G401.6 (cell line): ENCODE data around the gene CCDC183.
"Not testable (repeated sequence)": the region's sequence is repeated elsewhere in the genome, so short reads cannot be mapped to it uniquely, and the experiment has no call there.

Experiments used
- FAIRE-seq: peaks from 2 replicates; lab custom pipeline; 2012; peaks lifted over from hg19 to GRCh38; lab: Jason Lieb, UNC

Gene CCDC183

DNA sequence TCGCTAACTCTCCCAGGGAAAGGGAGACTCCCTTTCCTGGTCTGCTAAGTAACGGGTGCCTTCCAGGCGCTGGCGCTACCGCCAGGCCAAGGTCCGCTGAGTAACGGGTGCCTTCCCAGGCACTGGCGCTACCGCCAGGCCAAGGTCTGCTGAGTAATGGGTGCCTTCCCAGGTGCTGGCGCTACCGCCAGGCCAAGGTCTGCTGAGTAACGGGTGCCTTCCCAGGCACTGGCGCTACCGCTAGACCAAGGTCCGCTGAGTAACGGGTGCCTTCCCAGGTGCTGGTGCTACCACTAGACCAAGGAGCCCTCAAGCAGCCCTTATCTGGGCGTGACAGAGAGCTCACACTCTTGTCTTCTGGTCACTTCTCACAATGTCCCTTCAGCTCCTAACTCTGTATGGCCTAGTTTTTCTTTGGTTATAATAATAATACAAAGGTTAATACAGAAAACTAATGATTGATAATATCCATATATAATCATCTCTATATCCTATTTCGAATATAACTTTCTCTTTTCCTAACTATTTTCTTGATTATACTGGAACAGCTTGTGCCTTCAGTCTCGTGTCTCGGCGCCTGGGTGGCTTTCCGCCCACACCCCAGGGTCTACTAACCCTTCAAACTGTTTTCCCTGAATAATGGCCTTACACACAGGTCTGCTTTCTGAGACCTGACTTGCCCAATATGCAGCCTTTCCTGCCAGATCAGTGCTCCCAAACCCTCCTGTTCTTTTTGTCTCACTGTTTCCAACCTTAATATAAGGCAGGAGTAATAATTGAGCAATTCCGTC is 10.4 kb upstream of the CCDC183 start:
- not testable (repeated sequence) for FAIRE-seq

DNA sequence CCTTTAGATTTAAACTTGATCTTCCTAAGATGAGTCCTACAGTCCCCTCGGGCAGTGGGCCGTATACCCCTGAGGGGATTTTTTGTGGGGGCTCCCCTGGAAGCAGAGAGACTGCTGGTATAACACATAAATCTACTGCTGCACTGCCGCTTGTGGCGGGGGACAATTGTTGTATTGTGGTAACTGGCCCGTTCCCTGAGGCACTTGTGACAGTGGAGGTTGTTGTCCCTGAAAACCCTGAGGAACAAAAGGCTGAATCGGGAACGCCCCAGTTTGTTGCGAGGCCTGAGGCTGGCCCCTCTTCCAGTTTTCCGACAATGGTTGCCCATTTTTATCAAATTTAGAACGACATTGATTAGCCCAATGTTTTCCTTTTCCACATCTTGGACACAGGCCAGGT is 9.7 kb upstream of the CCDC183 start:
- no peak for FAIRE-seq

DNA sequence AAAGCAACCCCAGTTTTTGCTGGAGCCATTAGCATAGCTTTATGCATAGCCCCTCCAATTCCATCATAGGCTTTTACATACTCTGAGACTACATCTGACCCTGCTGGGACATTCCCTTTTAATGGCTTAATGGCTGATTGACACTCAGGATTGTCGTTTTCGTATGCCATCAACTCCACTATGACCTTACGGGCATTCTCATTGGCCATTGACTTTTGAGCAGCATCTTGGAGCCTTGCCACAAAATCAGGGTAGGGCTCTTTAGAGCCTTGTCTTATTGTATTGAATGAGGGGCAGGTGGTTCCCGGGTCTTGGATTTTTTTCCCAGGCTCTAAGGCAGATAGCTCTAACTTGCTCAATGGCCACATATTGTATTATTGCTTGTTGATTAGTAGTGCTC is 9.2 kb upstream of the CCDC183 start:
- not testable (repeated sequence) for FAIRE-seq

DNA sequence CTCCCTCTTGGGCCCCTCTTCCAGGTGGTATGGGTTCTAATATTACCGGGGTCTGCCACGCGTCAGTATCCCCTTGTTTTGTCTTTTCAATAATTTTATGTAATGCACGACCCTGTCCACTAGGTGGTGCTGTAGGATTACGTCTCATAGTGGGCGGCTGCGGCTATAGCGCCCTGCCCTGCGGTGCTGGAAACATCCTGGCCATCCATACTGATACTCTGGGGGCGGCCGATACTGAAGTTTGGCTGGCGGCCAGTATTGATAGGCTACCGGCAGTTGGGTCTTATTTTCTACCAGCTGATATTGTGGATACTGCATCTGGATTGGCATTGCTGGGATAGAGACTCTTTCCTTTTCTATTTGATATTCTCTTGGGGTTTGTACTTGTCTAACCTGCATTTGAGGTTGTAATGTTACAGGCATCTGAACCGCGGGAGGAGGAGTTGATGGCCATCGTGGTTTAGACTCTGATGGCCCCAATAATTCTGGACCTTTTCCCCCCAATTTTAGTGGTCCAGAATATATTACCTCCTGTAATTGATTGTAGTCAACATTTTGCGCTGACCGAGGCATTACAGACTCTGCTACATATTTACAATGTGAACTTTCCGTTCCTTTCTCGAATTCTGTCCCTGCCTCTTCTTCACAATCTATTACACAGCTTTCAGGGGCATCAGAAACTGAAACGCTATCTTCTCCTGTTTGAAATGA is 8.3 kb upstream of the CCDC183 start:
- FAIRE-seq, result no peak

DNA sequence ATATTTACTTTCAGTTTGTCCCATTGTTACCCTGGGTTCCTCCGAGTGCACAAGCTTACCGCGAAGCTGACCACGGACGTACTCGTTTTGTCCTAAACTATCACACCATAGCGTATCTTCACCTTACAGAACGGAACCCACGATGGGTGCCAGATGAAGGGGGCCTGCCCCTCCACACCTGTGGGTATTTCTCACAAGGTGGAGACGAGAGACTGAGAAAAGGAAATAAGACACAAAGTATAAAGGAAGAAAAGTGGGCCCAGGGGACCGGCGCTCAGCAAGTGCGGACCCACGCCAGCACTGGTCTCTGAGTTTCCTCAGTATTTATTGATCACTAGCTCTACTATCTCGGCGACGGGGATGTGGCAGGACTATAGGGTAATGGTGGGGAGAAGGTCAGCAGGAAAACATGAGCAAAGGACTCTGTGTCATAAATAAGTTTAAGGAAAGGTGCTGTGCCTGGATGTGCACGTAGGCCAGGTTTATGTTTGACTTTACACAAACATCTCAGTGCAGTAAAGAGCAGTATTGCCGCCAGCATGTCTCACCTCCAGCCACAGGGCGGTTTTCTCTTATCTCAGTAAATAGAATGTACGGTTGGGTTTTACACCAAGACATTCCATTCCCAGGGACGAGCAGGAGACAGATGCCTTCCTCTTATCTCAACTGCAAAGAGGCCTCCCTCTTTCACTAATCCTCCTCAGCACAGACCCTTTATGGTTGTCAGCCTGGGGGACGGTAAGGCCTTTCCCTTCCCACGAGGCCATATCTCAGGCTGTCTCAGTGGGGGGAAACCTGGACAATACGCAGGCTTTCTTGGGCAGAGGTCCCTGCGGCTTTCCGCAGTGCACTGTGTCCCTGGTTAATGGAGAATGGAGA is 7.3 kb upstream of the CCDC183 start:
- not testable (repeated sequence) for FAIRE-seq

DNA sequence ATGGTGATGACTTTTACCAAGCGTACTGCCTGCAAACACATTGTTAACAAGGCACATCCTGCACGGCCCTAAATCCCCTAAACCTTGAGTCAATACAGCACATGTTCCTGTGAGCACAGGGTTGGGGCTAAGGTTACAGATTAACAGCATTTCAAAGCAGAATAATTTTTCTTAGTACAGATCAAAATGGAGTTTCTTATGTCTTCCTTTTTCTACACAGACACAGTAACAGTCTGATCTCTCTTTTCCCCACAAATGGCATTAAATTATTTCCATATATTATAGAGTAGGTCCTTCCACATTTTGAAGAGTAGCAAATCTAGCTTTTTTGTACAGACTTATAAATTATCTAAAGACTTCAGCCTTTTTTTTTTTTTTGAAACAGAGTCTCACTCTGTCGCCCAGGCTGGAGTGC is 6.6 kb upstream of the CCDC183 start:
- no peak for FAIRE-seq

DNA sequence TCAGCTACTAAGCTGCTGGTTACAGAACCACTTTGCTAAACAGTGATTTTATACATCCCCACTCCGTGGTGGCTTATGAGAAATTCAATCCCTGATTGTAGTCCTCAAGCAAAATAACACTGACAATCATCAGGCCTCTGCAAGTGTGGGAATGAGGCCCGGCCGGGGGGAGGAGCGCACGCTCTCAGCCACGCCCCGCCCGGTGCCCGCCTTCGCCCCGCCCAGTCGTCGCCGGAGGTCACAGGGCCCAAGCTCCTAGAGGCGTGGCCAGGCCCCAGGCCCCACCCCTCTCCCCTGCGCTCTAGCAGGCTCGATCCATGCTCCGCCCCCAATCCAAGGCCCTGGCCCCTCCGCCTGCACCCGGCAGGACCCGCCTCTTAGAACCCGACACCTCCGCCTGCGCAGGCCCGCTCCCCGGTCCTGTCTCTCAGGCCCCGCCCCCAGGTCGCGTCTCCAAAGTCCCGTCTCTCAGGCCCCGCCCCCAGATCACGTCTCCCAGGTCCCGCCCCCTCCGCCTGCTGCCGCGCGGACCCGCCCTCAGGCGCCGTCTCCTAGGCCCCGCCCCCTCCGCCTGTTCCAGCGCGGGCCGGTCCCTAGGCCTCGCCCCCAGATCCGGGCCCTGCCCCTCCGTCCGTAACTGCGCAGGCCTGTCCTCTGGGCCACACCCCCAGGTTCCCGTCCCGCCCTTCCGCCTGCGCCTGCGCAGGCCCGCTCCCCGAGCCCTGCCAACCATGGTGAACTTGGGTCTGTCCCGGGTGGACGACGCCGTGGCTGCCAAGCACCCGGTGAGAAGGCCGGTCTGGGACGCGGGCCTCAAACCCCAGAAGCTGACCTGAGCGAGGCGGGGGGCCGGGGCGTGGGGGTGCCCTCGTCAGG is 5.3 kb upstream of the CCDC183 start, which contains the start of gene TMEM141:
Gene TMEM141, plus strand, starts transcription at position 705 of the 876 bp plus-strand sequence. Its CDS starts 27 bp downstream, at position 732.
- peak; percentile 63 for FAIRE-seq

DNA sequence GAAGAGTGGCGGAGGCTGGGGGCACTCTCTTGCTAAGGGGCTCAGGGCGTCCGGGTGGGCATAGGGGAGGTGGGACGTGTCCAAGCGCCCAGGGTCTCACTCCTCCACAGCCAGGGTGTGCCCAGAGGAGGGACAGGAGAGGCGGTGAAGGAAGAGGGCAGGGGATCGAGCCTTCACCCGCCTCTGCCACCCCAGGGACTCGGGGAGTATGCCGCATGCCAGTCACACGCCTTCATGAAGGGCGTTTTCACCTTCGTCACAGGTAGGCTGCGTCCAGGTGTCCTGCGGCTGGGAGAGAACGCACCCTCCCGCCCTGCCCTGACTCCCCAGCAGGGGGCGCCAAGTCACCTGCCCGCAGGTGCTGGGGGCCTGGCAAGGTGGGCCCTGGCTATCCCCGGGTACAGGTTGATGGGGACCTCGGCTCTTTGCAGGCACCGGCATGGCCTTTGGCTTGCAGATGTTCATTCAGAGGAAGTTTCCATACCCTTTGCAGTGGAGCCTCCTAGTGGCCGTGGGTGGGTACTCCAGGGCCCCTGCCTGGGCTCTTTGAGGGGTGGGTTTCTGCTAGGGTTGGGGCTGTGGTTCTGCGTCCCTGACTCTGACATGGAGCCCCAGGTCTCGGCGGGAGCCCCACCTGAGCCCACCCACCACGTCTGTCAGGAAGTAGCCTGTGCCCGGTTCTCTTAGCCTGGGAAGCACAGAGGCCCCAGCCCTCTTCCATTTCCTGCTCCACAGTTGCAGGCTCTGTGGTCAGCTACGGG is 4.4 kb upstream of the CCDC183 start:
- FAIRE-seq, result no peak

DNA sequence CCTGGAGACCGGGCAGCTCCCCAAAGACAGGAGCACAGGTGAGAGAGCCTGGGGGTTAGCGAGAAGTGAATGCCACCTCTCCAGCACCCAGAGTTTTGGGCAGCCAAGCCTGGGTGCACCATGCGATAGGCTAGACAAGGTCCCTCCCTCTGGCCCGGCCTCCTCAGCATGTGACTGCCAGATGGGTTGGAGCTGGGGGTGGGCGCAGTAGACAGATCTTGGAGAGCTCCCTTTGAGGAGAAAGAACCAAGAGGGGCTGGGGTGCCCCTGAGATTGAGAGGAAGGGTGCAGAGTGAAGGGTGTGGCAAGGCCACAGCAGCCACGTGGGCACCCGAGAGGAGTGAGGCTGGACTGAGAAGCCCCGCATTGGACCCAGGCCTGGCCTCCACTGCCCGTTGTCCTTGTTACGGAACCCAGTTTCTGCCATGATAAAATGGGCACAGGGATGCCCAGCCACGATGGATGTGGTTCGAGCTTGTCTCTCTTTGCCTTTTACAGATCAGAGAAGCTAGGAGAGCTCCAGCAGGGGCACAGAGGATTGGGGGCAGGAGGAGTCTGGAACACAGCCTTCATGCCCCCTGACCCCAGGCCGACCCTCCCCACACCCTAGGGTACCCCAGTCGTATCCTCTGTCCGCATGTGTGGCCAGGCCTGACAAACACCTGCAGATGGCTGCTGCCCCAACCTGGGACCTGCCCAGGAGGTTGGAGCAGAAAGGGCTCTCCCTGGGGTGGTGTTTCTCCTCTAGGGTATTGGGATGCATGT is 3.6 kb upstream of the CCDC183 start:
- no peak for FAIRE-seq

DNA sequence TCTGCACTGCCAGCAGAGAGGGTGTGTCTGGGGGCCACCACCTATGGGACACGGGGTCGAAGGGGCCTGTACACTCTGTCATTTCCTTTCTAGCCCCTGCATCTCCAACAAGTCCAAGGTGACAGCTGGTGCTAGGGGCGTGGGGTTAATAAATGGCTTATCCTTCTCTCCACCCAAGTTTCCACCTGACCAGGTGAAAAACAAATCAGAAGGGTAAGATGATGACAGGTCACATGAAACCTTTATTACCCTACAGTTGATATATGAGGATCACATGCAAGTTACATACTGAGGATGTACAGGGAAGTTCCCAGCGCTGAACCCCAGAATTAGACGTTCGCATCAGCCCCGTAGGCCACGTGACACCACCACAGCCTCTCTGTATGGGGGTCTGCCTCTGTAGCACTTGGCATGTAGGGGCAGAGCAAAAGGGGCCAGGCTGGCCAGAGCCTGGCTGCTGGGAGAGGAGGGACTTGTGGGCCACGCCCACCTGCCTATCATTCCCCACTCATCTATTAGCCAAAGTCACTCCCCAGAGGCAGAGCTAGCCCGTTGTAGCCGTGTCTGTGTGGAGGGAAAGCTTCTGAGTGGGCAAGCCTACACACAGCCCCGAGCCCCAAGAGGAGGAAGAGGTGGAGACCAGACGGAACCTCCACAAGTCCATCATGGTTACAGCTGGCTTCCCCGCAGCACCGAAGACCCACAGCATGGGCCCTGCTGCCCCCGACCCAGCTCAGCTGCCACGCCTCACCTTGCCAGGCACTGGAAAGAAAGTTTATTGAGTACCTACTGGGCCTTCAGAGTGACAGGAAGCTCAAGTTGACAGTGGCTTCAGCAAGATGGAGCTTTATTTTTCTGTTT is 2.8 kb upstream of the CCDC183 start:
- FAIRE-seq, result no peak

DNA sequence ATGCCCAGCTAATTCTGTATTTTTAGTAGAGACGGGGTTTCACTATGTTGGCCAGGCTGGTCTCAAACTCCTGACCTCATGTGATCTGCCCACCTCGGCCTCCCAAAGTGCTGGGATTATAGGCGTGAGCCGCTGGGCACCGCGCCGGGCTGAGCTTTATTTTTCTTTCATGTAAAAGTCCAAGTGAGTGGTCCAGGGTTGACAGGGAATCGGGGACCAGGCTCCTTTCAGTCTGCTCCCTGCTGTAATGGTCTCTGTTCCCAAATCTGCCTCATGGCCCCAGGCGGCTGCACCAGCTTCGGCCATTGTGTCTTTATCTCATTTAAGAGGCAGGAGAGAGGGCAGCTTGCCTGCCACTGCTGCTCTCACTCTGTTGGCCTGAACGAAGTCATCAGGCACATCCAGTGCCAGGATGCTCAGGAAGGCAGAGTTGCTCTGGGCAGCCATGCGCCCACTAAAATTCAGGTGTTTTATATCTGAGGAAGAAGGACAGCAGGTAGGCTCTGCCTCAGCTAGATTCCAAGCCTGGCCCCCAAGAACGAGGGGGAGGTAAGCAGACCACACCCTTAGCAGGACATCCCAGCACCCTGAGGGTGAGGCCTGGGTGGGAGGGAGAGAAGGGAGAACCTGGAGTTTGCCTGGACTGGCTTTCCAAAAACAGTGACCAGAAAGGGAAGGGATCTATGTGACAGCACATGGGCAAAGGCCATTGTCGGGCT is 1.7 kb upstream of the CCDC183 start:
- no peak for FAIRE-seq

DNA sequence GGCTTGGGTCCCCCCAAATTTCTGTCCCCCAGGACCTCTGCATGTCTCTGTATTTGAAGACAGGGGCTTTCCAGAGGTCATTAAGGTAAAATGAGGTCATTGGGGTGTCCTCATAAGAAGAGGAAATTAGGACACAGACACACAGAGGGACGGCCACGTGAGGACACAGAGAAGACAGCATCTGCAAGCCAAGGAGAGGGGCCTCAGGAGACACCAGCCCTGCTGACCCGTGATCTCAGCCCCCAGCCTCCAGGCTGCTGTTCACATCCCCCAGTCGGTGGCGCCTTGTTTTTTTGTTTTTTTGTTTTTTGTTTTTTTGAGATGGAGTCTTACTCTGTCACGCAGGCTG is 1.2 kb upstream of the CCDC183 start:
- FAIRE-seq, result no peak

DNA sequence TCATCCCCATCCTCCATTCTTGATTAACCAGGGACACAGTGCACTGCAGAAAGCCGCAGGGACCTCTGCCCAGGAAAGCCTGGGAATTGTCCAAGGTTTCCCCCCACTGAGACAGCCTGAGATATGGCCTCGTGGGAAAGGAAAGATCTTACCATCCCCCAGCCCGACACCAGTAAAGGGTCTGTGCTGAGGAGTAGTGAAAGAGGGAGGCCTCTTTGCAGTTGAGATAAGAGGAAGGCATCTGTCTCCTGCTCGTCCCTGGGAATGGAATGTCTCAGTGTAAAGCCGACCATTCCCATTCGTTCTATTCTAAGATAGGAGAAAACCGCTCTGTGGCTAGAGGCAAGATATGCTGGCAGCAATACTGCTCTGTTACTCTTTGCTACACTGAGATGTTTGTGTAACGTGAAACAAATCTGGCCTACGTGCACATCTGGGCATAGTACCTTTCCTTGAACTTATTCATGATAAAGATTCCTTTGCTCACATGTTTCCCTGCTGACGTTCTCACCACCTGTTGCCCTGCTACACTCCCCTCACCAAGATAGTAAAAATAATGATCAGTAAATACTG is 723 bp downstream of the CCDC183 start:
- not testable (repeated sequence) for FAIRE-seq

DNA sequence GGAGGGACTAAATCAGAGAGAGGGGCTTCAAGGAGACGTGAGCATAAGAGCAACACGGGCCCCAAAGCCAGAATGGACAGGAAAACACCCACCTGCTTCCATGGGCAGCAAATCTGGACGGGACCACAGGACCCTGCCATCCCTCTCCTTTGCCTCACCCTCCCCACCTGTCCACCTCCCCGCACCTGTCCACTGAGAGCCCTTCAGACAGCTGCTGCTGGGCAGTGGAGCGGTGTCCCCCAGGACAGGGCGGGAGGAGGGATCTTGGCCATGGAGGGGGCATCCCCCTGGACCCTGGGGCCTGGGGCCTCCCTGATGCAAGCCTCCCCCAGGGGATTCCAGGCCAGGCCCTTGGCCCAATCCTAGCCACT is 2.6 kb downstream of the CCDC183 start:
- FAIRE-seq, result no peak

DNA sequence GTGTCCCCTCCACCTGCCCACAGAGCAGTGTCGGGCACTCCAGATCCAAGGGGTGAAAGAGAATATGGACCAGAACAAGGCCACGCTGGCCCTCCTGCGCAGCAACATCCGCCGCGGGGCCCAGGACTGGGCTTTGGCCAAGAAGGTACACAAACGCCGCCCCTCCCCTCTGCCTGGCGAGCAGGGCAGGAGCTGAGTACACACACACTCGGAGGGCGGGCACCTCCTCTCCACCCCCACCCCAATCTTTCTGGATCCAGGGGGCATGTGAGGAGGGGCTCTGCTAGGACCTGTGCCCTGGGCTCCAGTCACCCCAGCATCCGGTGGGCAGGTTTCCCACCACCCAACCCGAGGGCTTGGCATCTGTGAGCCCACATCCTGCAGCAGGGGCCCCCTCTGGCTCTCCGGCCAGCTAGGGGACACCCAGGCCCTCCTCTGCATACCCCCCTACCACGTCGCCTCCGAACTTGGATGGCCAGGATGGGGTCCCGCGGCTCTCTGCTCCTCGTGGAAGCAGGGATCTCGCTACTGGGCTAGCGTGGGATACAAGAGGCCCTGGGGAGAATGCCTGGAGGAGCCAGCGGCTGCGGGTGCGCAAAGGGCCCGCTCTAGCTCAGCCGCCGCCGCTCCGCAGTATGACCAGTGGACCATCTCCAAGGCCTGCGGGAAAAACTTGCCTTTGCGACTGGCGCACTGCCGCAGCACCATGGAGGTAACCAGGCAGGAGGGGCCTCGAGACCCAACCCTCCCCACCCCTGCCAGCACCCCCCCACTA is 3.1 kb downstream of the CCDC183 start:
- no peak for FAIRE-seq

DNA sequence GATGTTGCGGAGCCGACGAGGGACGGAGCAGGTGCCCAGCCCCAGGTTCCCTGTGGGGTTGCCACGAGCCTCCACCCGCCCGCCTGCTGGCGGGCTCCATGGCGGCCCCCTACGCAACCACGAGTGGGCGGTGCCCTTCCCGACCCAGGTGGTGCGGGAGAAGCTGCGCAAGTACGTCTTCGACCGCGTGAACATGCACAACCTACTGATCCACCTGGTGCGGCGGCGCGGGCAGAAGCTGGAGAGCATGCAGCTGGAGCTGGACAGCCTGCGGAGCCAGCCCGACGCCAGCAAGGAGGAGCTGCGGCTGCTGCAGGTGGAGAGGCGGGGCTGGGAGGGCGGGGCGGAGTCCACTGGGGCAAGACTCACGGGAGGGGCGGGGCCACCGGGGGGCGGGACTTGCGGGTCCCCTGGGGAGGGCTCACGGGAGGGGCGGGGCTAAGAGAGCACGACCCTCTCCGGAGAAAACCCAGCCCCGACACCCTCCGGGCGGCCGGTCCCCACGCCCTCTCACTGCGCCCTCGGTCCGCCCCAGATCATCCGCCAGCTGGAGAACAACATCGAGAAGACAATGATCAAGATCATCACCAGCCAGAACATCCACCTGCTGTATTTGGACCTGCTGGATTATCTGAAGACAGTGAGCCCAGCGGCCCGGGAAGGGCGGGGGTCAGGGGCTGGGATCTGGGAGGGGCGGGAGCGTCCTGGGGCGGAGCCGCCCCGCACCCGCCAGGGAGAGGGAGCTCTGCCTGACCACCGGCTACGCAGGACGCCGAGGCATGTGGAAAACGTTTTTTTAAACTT is 3.9 kb downstream of the CCDC183 start:
- FAIRE-seq, result no peak

DNA sequence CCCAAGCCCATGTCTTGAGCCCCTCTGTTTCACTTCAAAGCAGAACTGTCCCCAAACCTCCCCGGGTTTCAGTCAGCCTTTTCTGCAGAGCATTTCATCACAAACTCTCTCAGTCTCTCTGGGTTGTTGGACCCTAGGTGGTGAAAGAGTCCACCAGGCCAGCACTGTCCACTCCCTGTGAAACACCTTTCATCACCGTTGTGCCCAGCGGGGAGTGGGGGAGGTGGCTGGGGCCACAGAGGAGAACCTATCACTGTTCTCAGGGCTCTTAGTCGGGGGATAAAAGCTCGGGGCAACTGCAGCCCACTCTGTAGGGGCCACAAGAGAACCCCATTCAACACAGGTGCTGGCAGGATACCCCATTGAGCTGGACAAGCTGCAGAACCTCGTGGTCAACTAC is 6.2 kb downstream of the CCDC183 start:
- FAIRE-seq, result no peak
